GM19351 (cell line): Measurements from ENCODE around the gene IL15.
"Not testable (repeated sequence)": the region's sequence is repeated elsewhere in the genome, so short reads cannot be mapped to it uniquely, and the experiment has no call there.

ENCODE experiments used
- ATAC-seq: cut with Tn5 transposase; IDR thresholded peaks from one replicate; pipeline ENCODE4 v1.9.1; 2021; ENCODE audit warnings: mild to moderate bottlenecking, moderate library complexity; ENCODE audit not compliant: unreplicated experiment

IL15 gene

DNA sequence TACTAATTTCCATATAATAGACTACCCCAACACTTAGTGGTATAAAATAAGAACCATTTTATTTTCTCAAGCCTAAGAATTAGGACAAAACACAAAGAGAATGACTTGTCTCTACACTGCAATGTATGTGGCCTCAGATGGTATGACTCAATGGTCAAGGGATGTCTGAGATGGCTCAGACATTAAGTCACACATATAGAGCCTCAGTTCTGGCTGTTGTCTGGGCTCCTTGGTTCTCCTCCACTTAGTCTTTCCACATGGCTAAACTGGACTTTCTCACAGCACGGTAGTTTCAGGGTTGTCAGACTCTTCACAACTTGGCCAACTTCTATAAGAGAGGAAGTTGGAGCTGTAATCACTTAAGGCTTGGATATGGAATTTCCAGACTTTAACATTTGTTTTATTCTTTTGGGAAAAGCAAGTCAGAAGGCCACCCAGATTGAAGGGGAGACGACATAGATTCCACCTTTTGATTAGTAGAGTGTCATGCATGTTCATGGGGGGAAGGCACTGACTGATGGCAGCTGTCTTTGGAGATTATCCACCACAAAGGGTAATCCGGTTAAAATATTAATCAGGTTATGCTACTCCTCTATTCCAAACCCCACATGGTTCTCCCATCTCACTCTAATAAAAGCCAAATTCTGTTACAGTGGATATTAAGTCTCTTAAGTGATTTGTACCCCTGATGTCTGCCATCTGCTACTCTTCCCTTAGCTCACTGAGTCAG, 9.4 kb downstream of the IL15 start:
- ATAC-seq: no peak

DNA sequence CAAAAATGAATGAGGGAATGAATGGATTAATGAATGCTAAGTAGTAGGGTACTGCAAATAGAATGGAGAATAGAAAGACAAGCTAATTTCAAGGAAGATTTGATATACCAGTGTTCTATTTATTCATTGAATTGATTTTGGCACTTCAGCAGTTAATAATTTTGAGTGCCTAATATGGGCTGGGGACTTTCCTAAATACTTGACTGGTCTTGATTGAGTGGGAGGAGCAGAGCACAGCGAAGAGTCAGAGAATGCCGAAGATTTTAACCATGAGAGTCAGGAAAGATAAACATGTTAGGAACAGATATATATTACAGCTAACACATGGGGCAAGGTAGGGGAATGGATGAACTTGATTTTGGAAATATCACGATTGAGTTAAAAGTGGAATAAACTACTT, 10.6 kb downstream of the IL15 start:
- no peak for ATAC-seq

DNA sequence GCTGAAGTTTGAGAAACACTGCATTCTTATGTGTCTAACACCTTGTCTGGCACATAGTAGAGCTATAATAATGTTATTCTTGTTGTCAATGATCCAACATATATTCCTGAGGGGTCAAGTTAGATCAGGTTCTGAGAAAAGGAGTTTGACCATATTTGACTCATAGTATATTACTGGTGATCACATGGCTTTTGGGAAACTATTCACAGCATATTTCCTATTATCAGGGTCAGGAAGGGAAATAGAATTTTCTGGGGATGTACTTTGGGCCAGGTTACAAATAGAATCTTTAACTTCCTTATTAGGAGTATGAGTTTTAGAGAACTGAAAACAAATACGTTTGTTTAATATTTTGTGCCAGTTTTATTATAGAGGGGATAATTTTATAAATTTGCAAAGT, 11.6 kb downstream of the IL15 start:
- ATAC-seq: no peak

DNA sequence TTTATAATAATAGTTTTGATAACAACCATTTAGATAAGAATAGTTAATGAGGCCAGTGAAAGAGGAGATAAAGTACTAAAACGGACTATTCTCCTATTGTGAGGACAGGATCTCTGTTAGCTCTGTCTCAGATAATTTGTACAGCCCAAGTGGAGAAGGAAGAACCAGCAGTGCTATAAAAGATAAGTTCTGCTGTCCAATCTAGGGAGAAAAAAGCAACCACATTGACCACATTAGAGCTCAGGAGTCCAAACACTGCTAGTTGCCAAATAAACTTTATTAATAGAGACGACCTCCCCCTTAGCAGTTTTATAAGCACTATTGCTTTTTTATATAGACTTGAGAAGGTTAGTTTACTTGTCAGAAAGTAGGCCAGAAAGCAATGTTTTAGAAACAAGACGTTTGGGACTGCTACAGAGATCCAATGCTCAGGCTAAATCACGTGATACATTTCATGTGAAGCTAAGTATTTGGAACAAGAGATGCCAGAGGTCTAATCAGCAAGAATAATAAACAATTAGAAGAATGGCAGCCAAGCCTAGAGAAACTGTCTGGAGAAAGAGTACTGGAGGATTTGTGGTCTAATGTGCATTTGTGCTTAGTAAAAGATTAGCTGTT, 15.9 kb downstream of the IL15 start:
- ATAC-seq: no peak

DNA sequence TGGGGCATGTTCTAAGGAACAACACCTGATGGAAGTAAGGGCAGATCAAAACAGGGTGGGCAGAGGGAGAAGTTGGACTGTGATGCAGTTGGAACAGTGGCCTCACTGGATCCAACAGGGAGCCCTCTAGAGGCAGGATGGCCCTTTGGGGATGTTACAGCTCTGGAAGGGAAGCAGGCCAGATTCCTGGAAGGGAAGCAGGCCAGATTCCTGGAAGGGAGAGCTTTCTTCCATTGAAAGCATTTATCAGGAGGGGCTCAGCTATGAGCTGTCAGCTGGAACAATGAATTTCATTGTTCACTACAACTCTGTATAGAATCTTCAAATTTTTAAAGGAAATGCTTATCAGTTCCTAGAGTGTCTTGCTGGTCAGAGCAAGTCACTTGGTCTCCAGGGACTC, 17.7 kb downstream of the IL15 start:
- ATAC-seq: no peak

DNA sequence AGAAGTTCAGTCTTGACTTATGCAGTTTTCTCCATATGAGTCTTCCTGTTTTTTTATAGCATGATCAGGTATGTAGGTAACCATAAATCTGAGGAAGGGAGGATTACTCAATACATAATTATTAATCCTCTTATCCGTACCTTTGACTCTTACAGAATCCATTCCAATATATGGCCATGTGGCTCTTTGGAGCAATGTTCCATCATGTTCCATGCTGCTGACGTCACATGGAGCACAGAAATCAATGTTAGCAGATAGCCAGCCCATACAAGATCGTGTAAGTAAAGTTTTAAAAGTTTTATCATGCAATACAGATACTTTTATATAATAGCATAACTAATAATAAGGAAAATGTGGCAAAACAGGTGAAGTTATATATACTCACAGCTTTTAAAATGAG, 19.6 kb downstream of the IL15 start:
- no peak for ATAC-seq

DNA sequence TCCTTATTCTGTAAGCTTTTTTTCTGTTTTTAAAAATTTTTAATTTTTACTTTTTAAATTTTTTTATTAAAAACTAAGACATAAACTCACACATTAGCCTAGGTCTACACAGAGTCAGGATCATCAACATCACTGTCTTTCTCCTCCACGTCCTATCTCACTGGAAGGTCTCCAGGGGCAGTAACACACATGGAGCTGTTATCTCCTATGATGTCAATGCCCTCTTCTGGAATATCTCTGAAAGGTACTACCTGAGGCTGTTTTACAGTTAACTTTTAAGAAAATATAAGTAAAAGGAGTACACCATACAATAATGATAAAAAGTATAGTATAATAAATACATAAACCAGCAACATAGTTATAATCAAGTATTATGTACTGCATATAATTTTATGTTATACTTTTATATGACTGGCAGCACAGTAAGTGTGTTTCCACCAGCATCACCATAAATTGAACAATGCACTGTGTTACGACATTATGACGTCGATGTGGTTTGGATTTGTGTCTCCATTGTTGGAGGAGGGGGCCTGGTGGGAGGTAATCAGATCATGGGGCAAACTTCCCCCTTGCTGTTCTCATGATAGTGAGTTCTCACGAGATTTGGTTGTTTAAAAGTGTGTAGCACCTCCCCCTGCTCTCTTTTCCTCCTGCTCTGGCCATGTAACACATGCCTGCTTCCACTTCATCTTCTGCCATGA, 21.3 kb downstream of the IL15 start:
- ATAC-seq: no peak

DNA sequence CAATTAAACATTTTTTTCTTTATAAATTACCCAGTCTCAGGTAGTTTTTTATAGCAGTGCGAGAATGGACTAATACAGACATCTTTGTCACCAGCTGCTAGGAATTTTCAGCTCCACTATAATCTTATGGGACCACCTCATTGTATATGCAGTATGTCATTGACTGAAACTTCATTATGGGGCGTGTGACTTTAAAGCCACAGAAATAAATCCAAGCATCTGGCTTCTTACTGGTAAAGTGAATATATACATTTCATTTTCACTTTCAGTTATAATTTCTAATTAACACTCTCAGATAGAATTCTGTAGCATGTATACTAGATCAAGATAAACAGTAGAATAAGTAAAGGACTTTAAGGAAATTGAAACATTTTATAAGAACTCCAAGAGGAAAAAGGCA, 21.9 kb downstream of the IL15 start:
- peak; percentile 57 for ATAC-seq

DNA sequence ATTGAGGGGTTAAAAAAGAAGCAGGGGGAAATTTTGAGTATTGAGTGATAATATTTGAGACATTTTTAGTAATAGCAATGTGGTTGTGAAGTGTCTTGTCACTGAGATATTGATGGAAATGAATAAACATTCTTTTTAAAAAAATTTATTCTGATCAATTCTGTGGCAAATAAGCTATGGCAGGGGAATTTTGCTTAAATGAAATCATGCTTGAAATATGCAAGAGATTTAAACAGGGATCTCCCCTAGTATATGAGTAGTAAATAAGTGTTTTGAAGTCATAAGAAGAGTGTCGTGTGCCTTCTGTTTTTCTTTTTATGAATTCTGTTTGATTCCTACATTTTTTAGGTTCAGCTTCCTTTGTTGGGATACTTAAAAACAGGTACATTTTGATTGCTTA, 23.2 kb downstream of the IL15 start:
- peak; percentile 37 for ATAC-seq

DNA sequence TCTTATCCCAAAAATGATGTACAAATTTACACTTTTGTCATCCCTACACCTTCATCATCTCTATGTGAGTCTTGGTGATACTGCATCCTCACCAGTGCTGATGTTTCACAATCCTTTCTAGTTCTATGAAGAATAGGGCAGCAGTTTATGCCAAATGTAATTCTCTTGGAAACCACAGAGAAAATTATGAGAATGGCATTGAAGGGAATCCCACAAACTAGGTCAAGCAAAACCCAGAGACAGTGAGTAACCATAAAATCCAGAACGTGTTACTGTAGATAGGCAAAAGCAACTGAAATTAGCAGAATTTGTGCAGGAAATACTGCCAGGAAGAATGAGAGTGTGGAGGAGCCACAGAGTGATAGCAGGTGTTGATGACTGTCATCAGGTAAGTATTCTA, 24.5 kb downstream of the IL15 start:
- no peak for ATAC-seq

DNA sequence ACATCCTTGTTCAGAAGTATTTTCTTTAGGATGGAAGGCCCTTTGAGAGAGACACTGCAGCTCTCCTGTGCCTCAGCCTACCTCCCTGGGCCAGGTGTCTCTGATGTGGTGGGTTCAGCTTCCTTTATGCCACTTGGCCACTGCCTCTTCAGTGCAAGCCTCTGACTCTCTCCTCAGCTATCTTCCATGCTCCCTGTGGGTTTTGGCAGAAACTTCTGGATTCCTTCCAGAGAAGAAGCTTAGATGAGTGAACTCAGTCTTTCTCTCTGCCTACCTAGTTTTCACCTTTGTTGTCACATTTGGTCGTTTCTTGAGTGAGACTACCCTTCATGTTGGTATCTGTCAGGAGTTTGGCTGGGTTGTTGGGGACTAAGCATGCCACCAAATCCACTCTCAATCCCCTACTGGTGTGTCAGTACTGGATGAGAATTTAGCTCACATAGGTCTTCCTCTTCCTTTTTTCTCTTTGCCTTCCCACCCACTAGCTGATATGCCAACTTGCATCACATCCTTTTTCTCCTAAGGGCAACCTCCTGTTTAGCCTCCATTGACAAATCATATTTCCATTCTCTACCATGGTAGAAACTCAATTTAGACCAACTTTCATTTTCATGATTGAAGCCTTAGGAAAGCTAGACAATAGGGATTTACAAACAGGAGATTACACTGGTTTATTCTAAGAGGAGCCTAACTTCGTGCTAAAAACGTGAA, 32.0 kb downstream of the IL15 start:
- ATAC-seq: no peak

DNA sequence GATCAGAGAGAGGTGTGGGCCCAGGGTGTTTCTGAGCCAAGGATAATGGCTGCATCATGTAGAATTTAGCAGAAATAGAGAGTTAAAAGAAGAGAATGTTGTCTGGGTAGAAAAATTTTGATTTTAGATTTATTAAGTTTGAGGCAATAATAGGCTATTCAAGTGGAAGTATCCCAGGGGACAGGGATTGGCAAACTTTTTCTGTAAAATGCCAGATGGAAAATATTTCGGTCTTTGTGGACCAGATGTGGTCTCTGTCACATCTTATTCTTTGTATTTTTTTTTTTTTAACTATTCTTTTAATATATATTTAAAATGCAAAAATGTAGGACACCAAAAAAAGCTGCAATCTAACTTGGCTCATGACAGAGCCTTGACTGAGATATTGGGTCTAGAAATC, 33.1 kb downstream of the IL15 start:
- no peak for ATAC-seq

DNA sequence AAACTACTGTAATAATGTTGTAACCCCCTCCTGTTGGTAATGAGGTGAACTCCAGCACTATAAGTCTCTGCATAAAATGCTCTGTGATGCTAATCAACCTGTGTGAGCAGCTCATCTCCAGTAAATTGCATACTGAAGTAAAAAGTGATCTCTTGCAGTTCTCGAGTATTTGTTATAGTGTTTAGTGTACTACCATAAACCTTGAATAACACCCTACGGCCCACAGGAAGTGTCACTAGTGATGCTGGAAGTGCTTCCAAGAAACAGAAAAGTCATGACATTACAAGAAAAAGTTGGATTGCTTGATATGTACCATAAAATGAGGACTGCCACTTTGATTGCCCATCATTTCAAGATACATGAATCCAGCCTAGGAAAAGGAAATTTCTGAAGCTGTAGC, 39.0 kb downstream of the IL15 start:
- ATAC-seq: no peak

DNA sequence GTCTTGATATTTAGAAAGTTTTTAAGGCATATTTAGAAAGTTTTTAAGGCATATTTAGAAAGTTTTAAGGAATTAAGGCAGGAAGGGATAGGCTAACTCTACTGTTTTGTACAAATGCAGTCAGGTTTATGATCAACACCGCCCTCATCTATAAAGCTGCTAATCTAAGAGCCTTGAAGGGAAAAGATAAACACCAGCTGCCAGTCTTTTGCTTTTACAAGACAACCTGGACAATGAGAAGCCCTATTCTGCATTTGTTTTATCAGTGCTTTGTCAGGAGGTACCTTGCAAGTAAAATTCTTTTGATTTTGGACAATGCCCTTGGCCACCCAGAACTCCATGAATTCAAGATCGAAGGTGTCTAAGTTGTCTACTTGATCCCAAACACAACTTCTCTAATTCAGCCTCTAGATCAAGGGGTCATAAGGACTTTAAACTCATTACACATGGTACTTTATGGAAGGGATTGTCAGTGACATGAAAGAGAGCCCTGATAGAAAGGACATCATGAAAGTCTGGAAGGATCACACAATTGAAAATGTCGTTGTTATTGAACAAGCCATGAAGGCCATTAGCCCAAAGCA, 39.8 kb downstream of the IL15 start:
- no peak for ATAC-seq

DNA sequence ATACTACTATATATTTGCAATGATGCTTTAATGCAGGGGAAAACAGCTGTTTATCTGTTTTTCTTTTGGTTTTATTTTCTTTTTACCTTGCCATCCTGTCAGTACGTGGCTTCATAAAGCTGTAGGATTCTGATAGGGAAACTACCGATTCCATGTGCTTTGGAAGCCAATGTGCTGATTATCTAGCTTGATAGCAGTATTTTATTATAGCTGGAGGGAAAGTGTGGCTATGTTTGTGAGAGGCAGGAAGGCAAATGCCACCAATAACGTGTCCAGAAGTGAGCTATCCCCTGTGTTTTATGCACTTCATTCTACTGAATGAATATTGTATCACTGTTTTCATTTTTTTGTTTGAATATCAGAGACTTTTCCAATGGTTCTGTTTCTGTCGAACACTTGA, 43.7 kb downstream of the IL15 start:
- ATAC-seq: no peak

DNA sequence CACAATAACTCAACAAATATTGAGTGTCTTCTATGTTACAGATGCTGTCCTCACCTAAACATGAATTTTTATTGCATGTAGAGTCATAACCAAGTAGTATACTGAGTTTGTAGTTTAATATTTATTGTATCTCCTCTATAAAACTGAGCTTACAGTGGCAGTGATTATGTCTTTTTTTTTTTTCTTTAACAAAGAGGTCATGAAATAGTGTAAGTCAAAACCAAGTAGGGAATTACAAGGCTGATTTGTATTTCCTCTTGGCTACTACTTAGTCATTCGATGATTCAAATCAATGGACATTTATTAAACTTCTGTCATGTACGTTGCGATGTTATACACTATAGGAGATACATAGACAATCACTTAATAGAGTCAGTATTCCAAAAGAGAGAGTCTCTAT, 48.4 kb downstream of the IL15 start:
- ATAC-seq: no peak

DNA sequence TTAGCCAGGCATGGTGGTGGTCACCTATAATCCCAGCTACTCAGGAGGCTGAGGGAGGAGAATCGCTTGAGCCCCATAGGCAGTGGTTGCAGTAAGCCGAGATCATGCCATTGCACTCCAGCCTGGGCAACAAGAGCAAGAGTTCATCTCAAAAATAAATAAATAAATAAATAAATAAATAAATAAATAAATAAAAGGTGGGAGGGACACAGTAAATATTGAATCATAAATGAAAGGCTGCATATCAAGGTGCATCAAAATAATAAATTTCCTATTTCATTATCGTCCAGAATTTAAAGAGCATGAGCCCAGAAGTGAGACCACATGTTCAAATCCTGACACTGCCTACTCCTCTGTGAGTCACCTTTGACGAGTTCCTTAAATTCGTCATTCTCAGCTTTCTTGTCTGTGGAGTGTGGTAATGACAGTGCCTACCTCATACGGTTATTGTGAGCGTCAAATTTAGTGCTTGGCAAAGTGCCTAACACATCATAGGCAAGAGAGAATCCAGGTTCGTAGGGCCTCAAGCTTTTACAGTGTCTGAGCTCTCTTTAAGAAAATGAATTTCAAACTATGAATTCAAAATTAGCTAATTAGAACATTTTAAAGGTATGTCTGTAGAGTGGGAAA, 49.9 kb downstream of the IL15 start:
- no peak for ATAC-seq

DNA sequence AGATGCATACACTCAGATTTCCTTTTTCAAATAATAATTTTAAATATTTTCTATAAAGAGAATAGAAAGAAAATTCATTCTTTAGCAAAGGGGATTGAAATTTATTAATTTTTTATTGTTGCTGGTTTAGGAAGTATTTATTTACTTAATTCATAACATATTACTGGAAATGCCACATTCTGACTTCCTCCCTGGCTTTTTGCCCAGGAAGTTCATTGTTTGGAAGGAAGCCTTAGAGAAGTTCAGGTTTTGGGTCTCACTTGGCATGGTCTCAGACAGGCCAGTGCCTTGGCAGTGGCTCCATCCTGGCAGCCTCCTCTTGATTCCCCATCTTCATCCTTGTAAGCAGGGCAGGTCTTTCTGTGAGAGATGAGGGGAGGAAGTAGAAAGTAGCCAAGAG, 50.5 kb downstream of the IL15 start:
- no peak for ATAC-seq

DNA sequence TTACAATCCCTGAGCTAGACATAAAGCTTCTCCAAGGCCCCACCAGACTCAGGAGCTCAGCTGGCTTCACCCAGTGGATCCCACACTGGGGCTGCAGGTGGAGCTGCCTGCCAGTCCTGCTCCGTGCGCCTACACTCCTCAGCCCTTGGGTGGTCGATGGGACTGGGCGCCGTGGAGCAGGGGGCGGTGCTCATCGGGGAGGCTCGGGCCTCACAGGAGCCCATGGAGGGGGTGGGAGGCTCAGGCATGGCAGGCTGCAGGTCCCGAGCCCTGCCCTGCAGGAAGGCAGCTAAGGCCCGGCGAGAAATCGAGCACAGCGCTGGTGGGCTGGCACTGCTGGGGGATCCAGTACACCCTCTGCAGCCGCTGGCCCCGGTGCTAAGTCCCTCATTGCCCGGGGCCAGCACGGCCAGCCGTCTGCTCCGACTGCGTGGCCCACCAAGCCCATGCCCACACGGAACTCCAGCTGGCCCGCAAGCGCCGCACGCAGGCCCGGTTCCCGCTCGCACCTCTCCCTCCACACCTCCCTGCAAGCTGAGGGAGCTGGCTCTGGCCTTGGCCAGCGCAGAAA, 53.4 kb downstream of the IL15 start:
- not testable (repeated sequence) for ATAC-seq

DNA sequence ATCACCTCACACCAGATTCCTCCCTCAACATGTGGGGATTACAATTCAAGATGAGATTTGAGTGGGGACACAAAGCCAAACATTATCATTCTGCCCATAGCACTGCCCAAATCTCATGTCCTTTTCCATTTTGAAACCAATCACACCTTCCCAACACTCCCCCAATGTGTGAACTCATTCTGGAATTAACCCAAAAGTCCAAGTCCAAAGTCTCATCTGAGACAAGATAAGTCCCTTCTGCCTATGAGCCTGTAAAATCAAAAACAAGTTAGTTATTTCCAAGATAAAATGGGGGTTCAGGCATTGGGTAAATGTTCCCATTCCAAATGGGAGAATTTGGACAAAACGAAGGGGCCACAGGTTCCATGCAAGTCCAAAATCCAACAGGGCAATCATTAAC, 54.9 kb downstream of the IL15 start:
- not testable (repeated sequence) for ATAC-seq

DNA sequence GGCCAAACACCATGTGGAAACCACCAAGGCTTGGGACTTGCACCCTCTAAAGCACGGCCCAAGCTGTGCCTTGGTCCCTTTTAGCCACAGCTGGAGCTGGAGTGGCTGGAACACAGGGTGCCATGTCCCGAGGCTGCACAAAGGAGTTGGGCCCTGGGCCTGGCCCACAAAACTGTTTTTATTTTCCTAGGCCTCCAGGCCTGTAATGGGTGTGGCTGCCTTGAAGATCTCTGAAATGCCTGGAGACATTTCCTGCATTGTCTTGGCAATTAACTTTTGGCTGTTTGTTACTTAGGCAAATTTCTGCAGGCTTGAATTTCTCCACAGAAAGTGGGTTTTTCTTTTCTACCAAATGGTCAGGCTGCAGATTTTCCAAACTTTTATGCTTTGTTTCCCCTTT, 55.7 kb downstream of the IL15 start:
- no peak for ATAC-seq
